ENCODE results near the gene PRR14.
"Not testable (repeated sequence)": the region's sequence is repeated elsewhere in the genome, so short reads cannot be mapped to it uniquely, and the experiment has no call there.

PRR14 gene

GRCh38 chr16:30628628-30629540 lies 21.9 kb upstream of the PRR14 start:
- DNase-seq (ENCODE audit: low read depth in 2 of 3, low spot score in 1 of 3), result peak; percentile 80 to 98 (median 85)

- not testable (repeated sequence) for DNase-seq (ENCODE audit: low read depth in 2 of 3, low spot score in 1 of 3)
Observed at GRCh38 chr16:30632454-30632853, 18.3 kb upstream of the PRR14 start.

GRCh38 chr16:30633526-30633925 lies 17.2 kb upstream of the PRR14 start:
- DNase-seq (ENCODE audit: low read depth in 2 of 3, low spot score in 1 of 3), result no peak

DNA sequence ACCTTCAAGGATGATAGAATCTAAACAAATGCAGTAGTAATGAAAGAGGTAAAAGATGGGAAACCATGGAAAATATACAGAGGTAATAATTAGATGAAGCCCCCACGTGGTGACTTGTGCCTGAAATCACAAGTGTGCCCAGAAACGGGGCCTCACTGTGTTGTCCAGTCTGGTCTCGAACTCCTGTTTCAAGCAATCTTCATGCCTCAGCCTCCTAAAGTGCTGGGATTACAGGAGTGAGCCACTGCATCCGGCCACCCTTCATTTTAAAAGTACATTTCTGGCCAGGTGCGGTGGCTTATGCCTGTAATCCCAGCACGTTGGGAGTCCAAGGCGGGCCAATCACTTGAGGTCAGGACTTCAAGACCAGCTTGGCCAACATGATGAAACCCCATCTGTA lies 14.2 kb upstream of the PRR14 start:
- DNase-seq (ENCODE audit: low read depth in 2 of 3, low spot score in 1 of 3), result no peak

- DNase-seq (ENCODE audit: low read depth in 2 of 3, low spot score in 1 of 3), result not testable (repeated sequence)
Observed at GRCh38 chr16:30637139-30637538, 13.6 kb upstream of the PRR14 start.

DNA sequence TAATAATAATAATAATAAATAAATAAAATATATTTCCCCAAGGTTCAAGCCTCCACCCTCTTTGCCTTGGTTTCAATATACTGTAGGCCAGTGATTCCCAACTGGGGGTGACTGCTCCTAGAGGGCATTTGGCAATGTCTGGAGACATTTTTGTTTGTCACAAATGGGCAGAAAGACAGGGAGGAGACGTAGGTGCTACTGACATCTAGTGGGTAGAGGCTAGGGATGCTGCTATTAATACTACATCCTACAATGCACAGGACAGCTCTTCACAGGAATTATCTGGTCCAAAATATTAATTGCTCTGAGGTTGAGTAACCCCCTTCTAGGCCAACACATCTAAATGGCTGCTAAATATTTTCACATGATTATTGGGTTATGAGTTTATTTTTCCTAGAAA lies 12.8 kb upstream of the PRR14 start:
- no peak for DNase-seq (ENCODE audit: low read depth in 2 of 3, low spot score in 1 of 3)

DNA sequence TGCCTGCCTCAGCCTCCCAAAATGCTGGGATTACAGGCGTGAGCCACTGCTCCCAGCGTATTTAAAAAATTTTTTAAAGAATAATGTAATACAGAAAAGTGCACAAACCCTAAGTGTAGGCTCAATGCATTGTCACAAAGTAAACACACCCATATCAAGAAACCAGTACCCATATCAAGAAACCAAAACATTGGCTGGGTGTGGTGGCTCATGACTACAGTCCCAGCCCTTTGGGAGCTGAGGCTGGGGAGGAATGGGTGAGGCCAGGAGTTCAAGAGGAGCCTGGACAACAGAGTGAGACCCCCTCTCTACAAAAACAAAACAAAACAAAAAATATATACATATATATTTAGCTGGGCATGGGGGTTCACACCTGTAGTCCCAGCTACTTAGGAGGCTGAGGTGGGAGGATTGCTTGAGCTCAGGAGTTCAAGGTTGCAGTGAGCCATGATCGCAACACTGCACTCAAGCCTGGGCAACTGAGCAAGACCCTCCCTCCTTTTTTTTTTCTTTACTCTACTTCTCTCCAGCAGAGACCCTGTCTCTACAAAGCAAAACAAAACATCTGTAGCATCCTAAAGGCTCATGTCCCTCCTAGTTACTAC lies 9.3 kb upstream of the PRR14 start:
- no peak for DNase-seq (ENCODE audit: low read depth in 2 of 3, low spot score in 1 of 3)

DNA sequence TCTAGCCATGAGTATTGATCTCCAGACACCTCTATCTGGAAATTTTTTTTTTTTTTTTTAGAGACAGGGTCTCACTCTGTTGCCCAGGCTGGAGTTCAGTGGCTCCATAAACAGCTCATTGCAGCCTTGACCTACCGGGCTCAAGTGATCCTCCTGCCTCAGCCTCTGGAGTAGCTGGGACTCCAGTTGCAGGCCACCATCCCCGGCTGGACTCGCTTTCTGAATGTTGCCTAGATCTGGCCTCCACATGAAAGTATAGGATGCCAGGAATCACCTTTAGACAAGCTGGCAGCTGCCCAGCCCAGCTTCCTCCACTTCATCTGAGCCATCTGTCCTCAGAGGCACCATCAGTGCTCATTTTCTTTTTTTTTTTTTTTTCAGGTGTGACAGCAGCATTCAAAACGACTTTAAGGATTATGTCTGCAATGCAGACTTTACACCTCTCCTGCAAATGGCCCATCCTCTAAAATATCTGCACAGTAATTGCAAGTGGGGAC lies 6.4 kb upstream of the PRR14 start:
- no peak for DNase-seq (ENCODE audit: low read depth in 2 of 3, low spot score in 1 of 3)

DNA sequence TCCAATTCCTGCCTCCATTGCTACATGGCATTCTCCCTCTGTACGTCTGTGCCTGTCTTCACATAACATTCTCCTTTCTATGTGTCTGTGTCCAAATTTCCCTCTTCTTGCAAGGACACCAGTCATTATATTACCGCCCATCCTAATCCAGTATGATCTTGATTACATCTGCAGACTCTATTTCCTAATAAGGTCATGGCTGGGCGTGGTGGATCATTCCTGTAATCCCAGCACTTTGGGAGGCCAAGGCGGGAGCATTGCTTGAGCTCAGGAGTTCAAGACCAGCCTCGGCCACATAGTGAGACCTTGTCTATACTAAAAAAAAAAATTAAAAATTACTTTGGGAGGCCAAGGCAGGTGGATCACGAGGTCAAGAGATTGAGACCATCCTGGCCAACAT lies 5.0 kb upstream of the PRR14 start:
- no peak for DNase-seq (ENCODE audit: low read depth in 2 of 3, low spot score in 1 of 3)

GRCh38 chr16:30647274-30647571 lies 3.5 kb upstream of the PRR14 start:
- no peak for DNase-seq (ENCODE audit: low read depth in 2 of 3, low spot score in 1 of 3)

DNA sequence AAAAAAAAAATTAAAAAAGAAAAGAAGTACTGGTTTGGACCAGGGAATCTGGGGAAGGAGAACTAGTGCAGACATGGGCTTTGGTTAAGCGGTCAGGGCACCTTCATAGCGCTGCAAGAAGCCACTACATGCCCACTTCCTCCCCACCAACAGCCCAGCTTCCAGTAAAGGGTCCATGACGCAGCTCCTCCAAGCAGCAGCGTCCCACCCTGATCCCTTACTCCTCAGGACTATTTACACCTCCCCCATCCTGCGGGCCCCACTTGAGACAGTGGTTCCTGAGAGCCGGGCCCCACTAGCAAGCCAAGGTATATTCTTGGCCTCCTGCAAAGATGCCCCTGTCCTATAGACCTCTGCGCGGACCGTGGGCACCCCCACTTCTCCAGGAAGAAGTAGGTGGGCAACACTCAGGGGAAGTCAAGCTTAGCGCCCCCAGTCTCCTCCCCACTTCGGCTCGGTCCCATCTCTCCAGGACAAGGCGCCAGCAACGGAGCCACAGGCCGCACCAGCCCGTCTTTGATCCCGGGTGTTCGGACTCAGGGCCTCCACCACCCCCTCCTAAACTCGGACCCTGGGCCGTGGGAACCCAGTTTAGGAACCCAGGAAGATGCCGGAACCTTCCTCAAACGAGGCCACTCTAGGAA lies 913 bp upstream of the PRR14 start:
- DNase-seq (ENCODE audit: low read depth in 2 of 3, low spot score in 1 of 3), result no peak

- DNase-seq (ENCODE audit: low read depth in 2 of 3, low spot score in 1 of 3), result peak; percentile 63 to 74 (median 70)
Observed at GRCh38 chr16:30651124-30652004, 604 bp downstream of the PRR14 start.

DNA sequence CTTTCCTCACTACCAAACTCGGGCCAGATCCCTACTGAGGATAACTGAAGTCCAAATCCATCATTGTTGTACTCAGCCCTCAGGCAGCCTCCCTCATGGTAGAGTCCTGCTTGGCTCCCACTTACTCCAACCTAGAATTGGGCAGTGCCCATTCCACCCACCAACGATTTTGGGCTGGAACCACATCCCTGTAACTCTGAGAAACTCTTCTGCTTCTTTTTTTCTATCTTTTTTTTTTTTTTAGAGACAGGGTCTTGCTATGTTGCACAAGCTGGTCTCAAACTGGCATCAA lies 1.2 kb downstream of the PRR14 start:
- no peak for DNase-seq (ENCODE audit: low read depth in 2 of 3, low spot score in 1 of 3)

GRCh38 chr16:30652718-30653117 lies 2.0 kb downstream of the PRR14 start:
- no peak for DNase-seq (ENCODE audit: low read depth in 2 of 3, low spot score in 1 of 3)

- DNase-seq (ENCODE audit: low read depth in 2 of 3, low spot score in 1 of 3), result no peak
Observed at GRCh38 chr16:30654856-30655255, 4.1 kb downstream of the PRR14 start.

GRCh38 chr16:30655815-30656347 lies 5.1 kb downstream of the PRR14 start:
- DNase-seq (ENCODE audit: low read depth in 2 of 3, low spot score in 1 of 3), result no peak

DNA sequence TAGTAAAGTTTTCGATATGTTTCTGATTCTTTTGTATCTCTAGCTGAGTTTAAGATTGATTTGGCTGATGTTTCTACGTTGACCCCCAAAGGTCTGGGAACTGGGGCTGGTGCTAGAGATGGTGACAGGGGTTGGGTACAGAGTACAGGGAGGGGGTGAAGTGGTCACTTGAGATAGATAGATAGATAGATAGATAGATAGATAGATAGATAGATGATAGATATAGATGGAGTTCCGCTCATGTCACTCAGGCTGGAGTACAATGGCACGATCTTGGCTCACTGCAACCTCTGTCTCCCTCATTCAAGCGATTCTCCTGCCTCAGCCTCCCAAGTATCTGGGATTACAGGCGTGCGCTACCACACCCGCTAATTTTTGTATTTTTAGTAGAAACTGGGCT lies 5.6 kb downstream of the PRR14 start:
- DNase-seq (ENCODE audit: low read depth in 2 of 3, low spot score in 1 of 3), result no peak

- no peak for DNase-seq (ENCODE audit: low read depth in 2 of 3, low spot score in 1 of 3)
Observed at GRCh38 chr16:30656974-30657865, 6.5 kb downstream of the PRR14 start.

DNA sequence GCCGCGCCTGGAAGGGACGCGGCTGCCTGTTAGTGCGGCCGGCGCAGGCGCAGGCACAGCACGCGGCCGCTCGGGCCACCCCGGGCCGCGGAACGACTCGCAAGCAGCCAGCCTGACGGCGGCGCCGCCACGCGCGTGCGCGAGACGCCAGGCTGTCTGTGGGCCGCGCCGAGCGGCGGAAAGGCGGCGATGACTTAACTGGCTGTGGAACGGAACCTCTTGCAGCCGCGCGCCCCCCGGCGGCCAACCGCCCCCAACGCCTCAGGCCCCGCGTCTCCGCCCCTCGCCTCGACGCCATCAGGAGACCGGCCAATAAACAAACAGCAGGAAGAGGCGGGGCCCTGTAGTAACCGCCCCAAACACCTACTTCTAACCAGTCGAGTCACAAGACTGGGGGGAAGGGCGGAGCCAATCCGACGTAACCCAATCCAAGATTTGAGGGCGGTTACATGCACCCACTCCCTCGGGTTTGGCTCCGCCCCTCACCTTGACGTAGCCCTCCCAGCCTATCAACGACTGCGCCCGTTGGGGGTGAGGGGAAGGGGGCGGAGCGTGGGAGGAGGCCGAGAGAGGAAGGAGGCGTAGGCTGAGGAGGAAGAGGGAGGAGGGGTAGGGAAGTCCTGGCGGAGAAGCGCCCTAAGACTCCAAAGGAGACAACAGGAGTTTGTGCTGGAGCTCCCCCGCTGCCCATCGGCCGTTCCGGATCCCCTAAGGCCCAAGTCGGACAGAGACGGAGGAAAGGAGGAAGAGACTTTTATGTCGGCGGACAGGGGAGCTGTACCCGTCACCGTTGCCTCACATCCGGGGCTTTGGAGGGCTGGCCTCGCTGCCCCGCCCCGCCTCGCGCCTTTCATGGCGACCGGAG lies 7.3 kb downstream of the PRR14 start, which contains the start of gene FBRS:
Gene FBRS (plus strand): TSS at position 566 of the 865 bp plus-strand sequence. CDS start 1,088 bp downstream, outside the sequence.
- DNase-seq (ENCODE audit: low read depth in 2 of 3, low spot score in 1 of 3), result peak; percentile 99 to 100 (median 100)
